ENCODE results near the gene SOS2.

Gene SOS2

GRCh38 chr14:50107850-50108249, 123.5 kb downstream of the SOS2 start:
- DNase-seq: no peak
- no peak overlapping the region for H2AFZ ChIP-seq (ENCODE audit: low read length)
- H3F3A ChIP-seq (ENCODE audit: insufficient read depth, low read length): no peaks in the 10 kb centered on the region
- no peaks in the 10 kb centered on the region for H3K9me2 ChIP-seq (replicated peaks; ENCODE audit: insufficient read depth, low read length)
- TF ChIP-seq EZH2phosphoT487 (IDR thresholded peaks at IDR 0.05; ENCODE audit: low read length) (no peak), CTCF (IDR thresholded peaks at IDR 0.05; ENCODE audit: low read length) (no peak)
- peaks cover 20% of the 10 kb centered on the region; the same call in 1 of the 2 replicates for H3K79me2 ChIP-seq (ENCODE audit: low read length)
- 0 out of 2 replicates have a peak, but pooled peaks cover 7% of the 10 kb centered on the region for H3K4me1 ChIP-seq (ENCODE audit: low read length)
- peak overlapping the region; percentile 34; the same call in 1 of the 2 replicates for H3K4me2 ChIP-seq (ENCODE audit: low read depth, low read length)
- H3K4me3 ChIP-seq (ENCODE audit: low read length): no peak overlapping the region
- H4K20me1 ChIP-seq (ENCODE audit: insufficient read depth, low read length): no peaks in the 10 kb centered on the region
- no peaks in the 10 kb centered on the region for H3K9me3 ChIP-seq (replicated peaks; ENCODE audit: insufficient read depth, low read length)
- H3K36me3 ChIP-seq (replicated peaks; ENCODE audit: insufficient read depth, low read length): no peaks in the 10 kb centered on the region
- no peaks in the 10 kb centered on the region for H3K27me3 ChIP-seq (replicated peaks; ENCODE audit: insufficient read depth, low read length)
- H3K9ac ChIP-seq (ENCODE audit: low read length): no peak overlapping the region
- peak overlapping the region; percentile 57; the same call in 1 of the 2 replicates for H3K27ac ChIP-seq (ENCODE audit: low read length)

GRCh38 chr14:50106178-50106577, 125.2 kb downstream of the SOS2 start:
- Histone ChIP-seq H3K36me3 (replicated peaks; ENCODE audit: insufficient read depth, low read length) (no peaks in the 10 kb centered on the region), H4K20me1 (ENCODE audit: insufficient read depth, low read length) (no peaks in the 10 kb centered on the region), H3K27me3 (replicated peaks; ENCODE audit: insufficient read depth, low read length) (no peaks in the 10 kb centered on the region), H3K4me1 (ENCODE audit: low read length) (0 out of 2 replicates have a peak, but pooled peaks cover 6% of the 10 kb centered on the region), H3K4me2 (ENCODE audit: low read depth, low read length) (no peak overlapping the region), H3K79me2 (ENCODE audit: low read length) (peaks cover 8% of the 10 kb centered on the region; the same call in 1 of the 2 replicates), H2AFZ (ENCODE audit: low read length) (no peak overlapping the region), H3F3A (ENCODE audit: insufficient read depth, low read length) (no peaks in the 10 kb centered on the region), H3K27ac (ENCODE audit: low read length) (no peak overlapping the region), H3K9ac (ENCODE audit: low read length) (no peak overlapping the region), H3K9me3 (replicated peaks; ENCODE audit: insufficient read depth, low read length) (no peaks in the 10 kb centered on the region), H3K4me3 (ENCODE audit: low read length) (no peak overlapping the region), H3K9me2 (replicated peaks; ENCODE audit: insufficient read depth, low read length) (no peaks in the 10 kb centered on the region)
- TF ChIP-seq EZH2phosphoT487 (IDR thresholded peaks at IDR 0.05; ENCODE audit: low read length) (no peak), EZH2 (optimal IDR thresholded peaks at IDR 0.05; ENCODE audit: low read depth, low read length) (no peak), CTCF (IDR thresholded peaks at IDR 0.05; ENCODE audit: low read length) (no peak)
- no peak for DNase-seq

- Histone ChIP-seq H3K9me3 (replicated peaks; ENCODE audit: insufficient read depth, low read length) (no peaks in the 10 kb centered on the region), H3K4me3 (ENCODE audit: low read length) (no peak overlapping the region), H3K9ac (ENCODE audit: low read length) (no peak overlapping the region), H3K79me2 (ENCODE audit: low read length) (no peaks in the 10 kb centered on the region), H3K36me3 (replicated peaks; ENCODE audit: insufficient read depth, low read length) (no peaks in the 10 kb centered on the region), H3K4me1 (ENCODE audit: low read length) (0 out of 2 replicates have a peak, but pooled peaks cover 4% of the 10 kb centered on the region), H4K20me1 (ENCODE audit: insufficient read depth, low read length) (no peaks in the 10 kb centered on the region), H3K9me2 (replicated peaks; ENCODE audit: insufficient read depth, low read length) (no peaks in the 10 kb centered on the region), H2AFZ (ENCODE audit: low read length) (no peak overlapping the region), H3F3A (ENCODE audit: insufficient read depth, low read length) (no peaks in the 10 kb centered on the region), H3K4me2 (ENCODE audit: low read depth, low read length) (no peak overlapping the region), H3K27ac (ENCODE audit: low read length) (no peak overlapping the region), H3K27me3 (replicated peaks; ENCODE audit: insufficient read depth, low read length) (no peaks in the 10 kb centered on the region)
- TF ChIP-seq EZH2 (optimal IDR thresholded peaks at IDR 0.05; ENCODE audit: low read depth, low read length) (no peak), CTCF (IDR thresholded peaks at IDR 0.05; ENCODE audit: low read length) (no peak), EZH2phosphoT487 (IDR thresholded peaks at IDR 0.05; ENCODE audit: low read length) (no peak)
- no peak for DNase-seq
Observed at GRCh38 chr14:50103558-50103957, 127.8 kb downstream of the SOS2 start.

Data from MM.1S (cell line).